Measurements from ENCODE around the gene CAMK4.

GRCh38 chr5:111268300-111268699 is 44.1 kb downstream of the CAMK4 start:
- TF ChIP-seq CTCF (IDR thresholded peaks at IDR 0.05) (no peak), POLR2A (IDR thresholded peaks at IDR 0.05) (no peak)
